Liver (tissue), 9 donors: Measurements from ENCODE around the gene IL18RAP. TPM values are rescaled to one million over a fixed set of nuclear protein-coding genes. Genes with fewer than 3 reads are reported as not detected.

Experiments
- DNase-seq: peaks from one replicate; pipeline ENCODE4 v3.0.0-alpha.2; 2017; ENCODE audit warnings: low spot score
- H3K27ac ChIP-seq, 2 donors: one replicate each; pipeline ENCODE4 v1.7.0; 2013; ENCODE audit warnings: inconsistent platforms in 2 of 2, low read length in 2 of 2, control low read depth in 1 of 2, low read depth in 1 of 2, mild to moderate bottlenecking in 1 of 2
- H3K27me3 ChIP-seq, 4 donors: one replicate each; pipeline versions ENCODE4 v1.6.1 to v1.7.0; 2013; ENCODE audit warnings: low read length in 3 of 4, inconsistent platforms in 1 of 4, mild to moderate bottlenecking in 1 of 4, moderate library complexity in 1 of 4; ENCODE audit not compliant: control insufficient read depth in 4 of 4, insufficient read depth in 4 of 4
- H3K36me3 ChIP-seq, 4 donors: one replicate each; pipeline versions ENCODE4 v1.6.1 to v1.7.0; 2013; ENCODE audit warnings: low read length in 3 of 4, mild to moderate bottlenecking in 3 of 4, low read depth in 1 of 4, moderate library complexity in 1 of 4; ENCODE audit not compliant: control insufficient read depth in 4 of 4, insufficient read depth in 3 of 4
- H3K4me1 ChIP-seq, 4 donors: one replicate each; pipeline versions ENCODE4 v1.6.1 to v1.7.0; 2013; ENCODE audit warnings: low read length in 3 of 4, mild to moderate bottlenecking in 3 of 4, moderate library complexity in 1 of 4; ENCODE audit not compliant: control insufficient read depth in 4 of 4, insufficient read depth in 4 of 4
- H3K4me3 ChIP-seq, 3 donors: one replicate each; pipeline versions ENCODE4 v1.6.1 to v1.7.0; 2013; ENCODE audit warnings: low read length in 3 of 3, control low read depth in 1 of 3, low read depth in 1 of 3, mild to moderate bottlenecking in 1 of 3
- H3K9ac ChIP-seq, 2 donors: one replicate each; pipeline ENCODE4 v1.7.0; 2013; ENCODE audit warnings: low read length in 2 of 2, mild to moderate bottlenecking in 2 of 2, moderate library complexity in 2 of 2, control low read depth in 1 of 2, low read depth in 1 of 2
- H3K9me3 ChIP-seq, 4 donors: one replicate each; pipeline versions ENCODE4 v1.6.1 to v1.7.0; 2013; ENCODE audit warnings: low read length in 3 of 4; ENCODE audit not compliant: control insufficient read depth in 4 of 4
- ATF3 ChIP-seq: IDR thresholded peaks from 2 replicates; pipeline ENCODE4 v1.6.1; 2016; ENCODE audit warnings: antibody characterized with exemption
- CTCF ChIP-seq: fragments of 150-350 bp; IDR thresholded peaks from 2 replicates; pipeline ENCODE4 v1.5.1; 2017; ENCODE audit warnings: improper control_type of control experiment, low read depth, low read length; ENCODE audit not compliant: missing input control
- EGR1 ChIP-seq, 2 donors: IDR thresholded peaks; 2 replicates each; pipeline ENCODE4 v1.6.1; 2016 to 2018; ENCODE audit warnings: antibody characterized with exemption in 2 of 2, low read depth in 2 of 2
- FOXA1 ChIP-seq: IDR thresholded peaks from 2 replicates; pipeline ENCODE4 v1.6.1; 2016; ENCODE audit warnings: antibody characterized with exemption
- HNF4A ChIP-seq, 2 donors: conservative IDR thresholded peaks; 2 replicates each; pipeline ENCODE4 v1.6.1; 2016; ENCODE audit warnings: antibody characterized with exemption in 2 of 2, mild to moderate bottlenecking in 2 of 2
- HNF4G ChIP-seq: IDR thresholded peaks from 2 replicates; pipeline ENCODE4 v1.6.1; 2016; ENCODE audit warnings: antibody characterized with exemption
- NR2F2 ChIP-seq: IDR thresholded peaks from 2 replicates; pipeline ENCODE4 v1.6.1; 2016; ENCODE audit warnings: antibody characterized with exemption
- RAD21 ChIP-seq, 2 donors: IDR thresholded peaks; 2 replicates each; pipeline ENCODE4 v1.6.1; 2016; ENCODE audit warnings: antibody characterized with exemption in 2 of 2, mild to moderate bottlenecking in 2 of 2
- RXRA ChIP-seq, 2 donors: IDR thresholded peaks; 2 replicates each; pipeline ENCODE4 v1.6.1; 2017 to 2018; ENCODE audit warnings: antibody characterized with exemption in 2 of 2, mild to moderate bottlenecking in 1 of 2
- SP1 ChIP-seq: IDR thresholded peaks from 2 replicates; pipeline ENCODE4 v1.6.1; 2018; ENCODE audit warnings: antibody characterized with exemption, mild to moderate bottlenecking
- TAF1 ChIP-seq: conservative IDR thresholded peaks from 2 replicates; pipeline ENCODE4 v1.6.1; 2016; ENCODE audit warnings: antibody characterized with exemption, mild to moderate bottlenecking
- YY1 ChIP-seq: IDR thresholded peaks from 2 replicates; pipeline ENCODE4 v1.6.1; 2016; ENCODE audit warnings: antibody characterized with exemption, mild to moderate bottlenecking
- ZBTB33 ChIP-seq: IDR thresholded peaks from 2 replicates; pipeline ENCODE4 v1.6.1; 2016; ENCODE audit warnings: antibody characterized with exemption
- WGBS: extraction: QIAGEN DNeasy Blood & Tissue Kit; methylation state at CpG from one replicate; pipeline ENCODE4 v1.1.7; 2013; 5-methylcytosine and 5-hydroxymethylcytosine counted together
- polyA plus RNA-seq, 2 donors: library from polyadenylated mRNA; stranded (reverse) in 1 of 2; unstranded in 1 of 2; fragments of 200-250 nt in 1 of 2; fragments of >200 nt in 1 of 2; fragmentation: Nextera tagmentation in 1 of 2; extraction: Ambion mirVana in 1 of 2; gene quantifications; one replicate each; pipeline versions ENCODE4 v1.2.1 to v1.2.3, GENCODE V29; 2013 to 2015
- total RNA-seq, 2 donors: library from RNA; depleted of rRNA; stranded (reverse); fragments of >200 nt; gene quantifications; one replicate each; pipeline ENCODE4 v1.2.3, GENCODE V29; 2014
- TF ChIP-seq, protein P1 (sequence below): IDR thresholded peaks from 2 replicates; pipeline ENCODE4 v1.6.1; 2016; ENCODE audit warnings: antibody characterized with exemption, mild to moderate bottlenecking
- TF ChIP-seq, protein P2 (sequence below): IDR thresholded peaks from 2 replicates; pipeline ENCODE4 v1.6.1; 2016; ENCODE audit warnings: antibody characterized with exemption
- donor health status: healthy.
- donor health status: healthy.
- donor health status: healthy.
- donor health status: healthy.
- donor health status: healthy.

IL18RAP gene
- total and polyA plus RNA-seq, 4 donors, result 0.14 to 7.3 (median 1.4) TPM

DNA sequence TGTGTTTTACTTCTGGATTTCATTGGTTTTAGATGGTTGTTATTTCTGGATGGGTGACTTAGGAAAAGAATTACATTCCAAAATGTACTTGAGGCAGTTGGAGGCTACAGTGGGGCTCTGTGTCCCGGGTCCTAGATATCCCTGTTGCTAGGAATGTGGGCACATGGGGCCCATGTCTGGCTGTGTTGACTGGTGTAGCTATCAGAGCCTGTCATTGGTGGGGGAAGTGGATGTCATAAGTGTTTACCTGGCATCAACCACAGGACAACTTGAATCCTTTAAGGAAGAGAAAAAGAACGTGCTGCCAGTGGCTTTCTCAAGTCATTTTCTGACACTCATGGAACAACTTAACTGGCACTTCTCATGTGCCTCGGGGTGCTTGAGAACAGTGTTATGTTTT is 37.0 kb upstream of the IL18RAP start (continued):
- TF ChIP-seq, protein P1, sequence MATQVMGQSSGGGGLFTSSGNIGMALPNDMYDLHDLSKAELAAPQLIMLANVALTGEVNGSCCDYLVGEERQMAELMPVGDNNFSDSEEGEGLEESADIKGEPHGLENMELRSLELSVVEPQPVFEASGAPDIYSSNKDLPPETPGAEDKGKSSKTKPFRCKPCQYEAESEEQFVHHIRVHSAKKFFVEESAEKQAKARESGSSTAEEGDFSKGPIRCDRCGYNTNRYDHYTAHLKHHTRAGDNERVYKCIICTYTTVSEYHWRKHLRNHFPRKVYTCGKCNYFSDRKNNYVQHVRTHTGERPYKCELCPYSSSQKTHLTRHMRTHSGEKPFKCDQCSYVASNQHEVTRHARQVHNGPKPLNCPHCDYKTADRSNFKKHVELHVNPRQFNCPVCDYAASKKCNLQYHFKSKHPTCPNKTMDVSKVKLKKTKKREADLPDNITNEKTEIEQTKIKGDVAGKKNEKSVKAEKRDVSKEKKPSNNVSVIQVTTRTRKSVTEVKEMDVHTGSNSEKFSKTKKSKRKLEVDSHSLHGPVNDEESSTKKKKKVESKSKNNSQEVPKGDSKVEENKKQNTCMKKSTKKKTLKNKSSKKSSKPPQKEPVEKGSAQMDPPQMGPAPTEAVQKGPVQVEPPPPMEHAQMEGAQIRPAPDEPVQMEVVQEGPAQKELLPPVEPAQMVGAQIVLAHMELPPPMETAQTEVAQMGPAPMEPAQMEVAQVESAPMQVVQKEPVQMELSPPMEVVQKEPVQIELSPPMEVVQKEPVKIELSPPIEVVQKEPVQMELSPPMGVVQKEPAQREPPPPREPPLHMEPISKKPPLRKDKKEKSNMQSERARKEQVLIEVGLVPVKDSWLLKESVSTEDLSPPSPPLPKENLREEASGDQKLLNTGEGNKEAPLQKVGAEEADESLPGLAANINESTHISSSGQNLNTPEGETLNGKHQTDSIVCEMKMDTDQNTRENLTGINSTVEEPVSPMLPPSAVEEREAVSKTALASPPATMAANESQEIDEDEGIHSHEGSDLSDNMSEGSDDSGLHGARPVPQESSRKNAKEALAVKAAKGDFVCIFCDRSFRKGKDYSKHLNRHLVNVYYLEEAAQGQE, result no peak

DNA sequence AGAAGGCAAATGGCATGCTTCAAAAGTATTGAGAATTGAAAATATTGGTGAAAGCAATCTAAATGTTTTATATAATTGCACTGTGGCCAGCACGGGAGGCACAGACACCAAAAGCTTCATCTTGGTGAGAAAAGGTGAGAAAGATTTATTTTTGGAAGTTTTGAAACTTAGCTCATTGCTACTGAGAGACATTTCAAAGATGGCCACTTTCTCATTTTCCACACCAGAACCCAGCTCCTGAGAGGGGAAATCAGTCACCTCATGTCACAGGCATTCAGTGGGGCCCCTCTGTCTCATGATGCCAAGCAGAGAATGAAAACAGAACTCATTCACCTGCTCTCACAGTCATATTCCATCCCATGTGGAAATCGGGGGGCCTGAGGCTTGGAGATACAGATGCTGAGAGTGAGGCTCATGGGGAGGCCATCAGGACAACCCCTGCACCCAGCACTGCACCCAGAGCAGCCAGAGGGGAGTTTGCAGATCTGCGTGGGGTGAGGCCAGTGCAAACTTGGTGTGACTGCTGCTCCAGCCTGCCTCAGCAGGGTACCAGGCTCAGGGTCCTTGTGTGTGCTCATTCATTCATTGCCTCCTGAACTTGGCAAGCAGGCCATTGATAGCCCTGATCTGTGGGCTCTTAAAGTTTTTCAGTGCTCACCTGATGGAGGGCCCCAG is 36.0 kb upstream of the IL18RAP start:
- 92% methylated on average over 3 of the region's 3 CpGs for WGBS
- no peak for DNase-seq
- peaks cover 1 to 13% (median 7%) of the 10 kb centered on the region in 4 donors for H3K36me3 ChIP-seq

GRCh38 chr2:102387763-102388546 is 35.0 kb upstream of the IL18RAP start:
- 95% methylated on average over 7 of the region's 7 CpGs for WGBS
- no peaks in the 10 kb centered on the region for H3K4me1 ChIP-seq
- no peak overlapping the region for H3K4me3 ChIP-seq
- peaks cover 1 to 12% (median 7%) of the 10 kb centered on the region in 4 donors for H3K36me3 ChIP-seq
- no peak overlapping the region for H3K27ac ChIP-seq
- H3K27me3 ChIP-seq, result no peaks in the 10 kb centered on the region
- no peak for DNase-seq
- no peak overlapping the region for H3K9ac ChIP-seq
- H3K9me3 ChIP-seq, result peaks cover 0 to 12% (median 2%) of the 10 kb centered on the region in 4 donors
- TF ChIP-seq YY1 (no peak), CTCF (no peak), SP1 (no peak), RXRA (IDR thresholded peaks at IDR 0.05) (no peak), HNF4A (conservative IDR thresholded peaks at IDR 0.05) (no peak), ZBTB33 (no peak), HNF4G (no peak), ATF3 (no peak), EGR1 (IDR thresholded peaks at IDR 0.05; ENCODE audit: low read depth in 2 of 2) (no peak), RAD21 (IDR thresholded peaks at IDR 0.05) (no peak), TAF1 (no peak), NR2F2 (no peak), FOXA1 (no peak)
- TF ChIP-seq, protein P2, sequence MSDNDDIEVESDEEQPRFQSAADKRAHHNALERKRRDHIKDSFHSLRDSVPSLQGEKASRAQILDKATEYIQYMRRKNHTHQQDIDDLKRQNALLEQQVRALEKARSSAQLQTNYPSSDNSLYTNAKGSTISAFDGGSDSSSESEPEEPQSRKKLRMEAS, result no peak
- TF ChIP-seq, protein P1, result no peak

More for the DNA sequence above, 36.0 kb upstream of the IL18RAP start:
- no peaks in the 10 kb centered on the region for H3K4me1 ChIP-seq
- H3K9ac ChIP-seq, result no peak overlapping the region
- TF ChIP-seq FOXA1 (no peak), YY1 (no peak), ATF3 (no peak), RXRA (IDR thresholded peaks at IDR 0.05) (no peak)
- no peak overlapping the region for H3K27ac ChIP-seq
- H3K9me3 ChIP-seq, result peaks cover 0 to 12% (median 2%) of the 10 kb centered on the region in 4 donors
- no peaks in the 10 kb centered on the region for H3K27me3 ChIP-seq
- H3K4me3 ChIP-seq, result no peak overlapping the region
